ENCODE data around the gene EZR.

The EZR gene

DNA sequence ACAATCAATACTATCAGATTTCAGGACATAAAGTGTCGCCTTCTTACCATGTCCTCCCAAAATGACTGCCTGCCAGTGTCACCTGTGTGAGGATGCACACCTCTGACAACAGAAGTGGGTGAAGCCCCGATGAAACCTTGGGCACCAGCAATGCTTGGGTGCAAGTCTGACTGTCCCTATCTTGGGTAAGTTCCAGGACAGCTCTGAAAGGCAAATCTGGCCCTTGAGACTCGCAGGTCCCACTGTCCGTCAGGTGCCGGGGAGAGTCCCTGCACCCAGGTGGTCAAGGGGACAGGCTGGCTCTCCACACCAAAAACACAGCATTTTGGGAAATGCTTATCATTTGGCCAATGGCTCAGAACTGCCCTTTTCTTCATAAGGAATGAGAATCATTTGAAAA is 43.3 kb downstream of the EZR start:
- DNase-seq (ENCODE audit: low read depth) = no peak

DNA sequence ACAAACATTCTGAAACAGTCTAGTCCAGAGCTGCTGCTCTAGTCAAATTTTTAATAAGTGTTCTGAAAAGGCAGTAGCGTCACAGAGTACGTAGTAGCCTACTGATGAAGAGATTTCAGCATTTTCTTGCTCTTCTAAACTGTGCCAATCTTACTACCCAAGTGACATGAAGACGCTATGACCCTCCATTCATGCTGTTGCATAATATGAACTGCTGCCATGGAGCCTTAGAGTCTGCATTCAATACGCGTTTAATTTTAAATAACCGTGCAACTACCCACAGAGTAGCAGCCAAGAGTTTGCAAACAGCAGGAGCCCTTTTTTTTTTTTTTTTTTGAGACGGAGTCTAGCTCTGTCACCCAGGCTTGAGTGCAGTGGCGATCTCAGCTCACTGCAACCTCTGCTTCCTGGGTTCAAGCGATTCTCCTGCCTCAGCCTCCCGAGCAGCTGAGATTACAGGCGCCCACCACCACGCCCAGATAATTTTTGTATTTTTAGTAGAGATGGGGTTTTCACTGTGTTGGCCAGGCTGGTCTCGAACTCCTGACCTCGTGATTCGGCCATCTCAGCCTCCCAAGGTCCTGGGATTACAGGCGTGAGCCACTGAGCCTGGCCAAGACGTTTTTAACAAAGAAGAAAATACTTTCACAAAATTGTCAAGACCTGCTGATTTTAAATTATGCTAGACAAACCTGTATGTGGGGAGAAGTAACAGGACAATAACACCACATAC is 44.3 kb downstream of the EZR start:
- DNase-seq (ENCODE audit: low read depth) = no peak

DNA sequence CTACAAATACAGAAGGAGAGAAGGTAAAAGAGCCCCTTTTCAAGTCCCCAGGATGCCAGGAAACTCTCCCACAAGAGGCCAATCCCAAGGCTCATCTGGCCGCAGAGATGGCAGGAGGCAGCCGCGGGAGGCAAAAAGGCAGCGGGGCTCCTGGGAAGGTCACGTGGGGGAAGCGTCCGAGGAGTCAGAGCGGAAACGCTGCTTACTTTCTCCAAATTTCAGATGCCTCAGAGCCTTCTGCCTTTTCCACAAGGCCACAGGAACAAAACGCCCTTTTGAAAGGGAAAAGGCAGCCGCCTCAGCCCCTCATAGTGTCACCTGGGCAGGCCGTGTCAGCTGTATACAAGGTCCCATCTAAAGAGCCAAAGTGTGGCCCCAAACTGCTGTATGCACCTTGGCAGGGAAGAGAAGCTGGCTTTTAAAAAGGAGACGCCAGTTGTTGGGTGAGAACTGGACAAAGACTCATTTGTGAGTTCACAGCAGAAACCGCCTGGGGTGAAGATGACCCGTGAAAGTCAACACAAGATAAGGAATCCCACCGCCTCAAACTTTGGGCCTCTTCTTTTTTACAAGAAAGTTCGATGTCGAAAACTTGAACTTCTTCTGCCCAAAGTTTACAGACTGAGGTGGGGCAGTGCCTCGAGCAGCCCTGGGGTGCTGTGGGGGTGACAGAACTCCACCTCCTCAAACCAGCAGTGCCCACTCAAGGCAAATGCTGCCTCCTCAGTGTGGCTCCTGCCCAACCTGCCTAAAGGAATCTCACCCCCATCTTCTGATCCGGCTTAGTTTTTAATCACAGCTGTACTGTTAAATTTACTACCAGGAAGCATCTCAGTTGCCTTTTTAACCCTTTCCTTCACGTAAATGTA is 45.4 kb downstream of the EZR start:
- DNase-seq (ENCODE audit: low read depth) = no peak

DNA sequence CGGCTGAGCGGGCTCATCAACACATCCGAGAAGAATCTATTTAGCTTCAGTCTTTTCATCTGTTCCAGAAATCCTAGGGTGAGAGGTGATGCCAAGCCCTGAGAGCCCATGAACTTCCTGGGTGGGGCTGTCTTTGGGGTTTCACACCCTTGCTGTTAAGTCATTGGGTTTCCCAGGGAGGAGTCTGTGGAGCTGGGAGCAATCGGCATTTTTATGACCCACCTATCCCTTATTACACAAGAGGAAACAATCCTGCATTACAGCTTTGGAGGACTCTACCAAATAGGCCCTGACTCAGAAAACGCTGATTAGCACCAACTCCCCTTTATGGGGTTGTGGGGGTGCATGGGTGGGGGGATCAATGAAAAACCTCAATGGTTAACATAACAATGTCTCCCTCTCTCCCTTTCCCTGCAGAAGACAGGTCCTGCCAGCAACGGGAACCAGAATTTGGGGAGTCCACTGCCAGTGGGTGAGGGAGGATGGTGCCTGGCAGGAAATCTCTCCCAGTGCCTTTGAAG is 46.3 kb downstream of the EZR start:
- DNase-seq (ENCODE audit: low read depth) = no peak

DNA sequence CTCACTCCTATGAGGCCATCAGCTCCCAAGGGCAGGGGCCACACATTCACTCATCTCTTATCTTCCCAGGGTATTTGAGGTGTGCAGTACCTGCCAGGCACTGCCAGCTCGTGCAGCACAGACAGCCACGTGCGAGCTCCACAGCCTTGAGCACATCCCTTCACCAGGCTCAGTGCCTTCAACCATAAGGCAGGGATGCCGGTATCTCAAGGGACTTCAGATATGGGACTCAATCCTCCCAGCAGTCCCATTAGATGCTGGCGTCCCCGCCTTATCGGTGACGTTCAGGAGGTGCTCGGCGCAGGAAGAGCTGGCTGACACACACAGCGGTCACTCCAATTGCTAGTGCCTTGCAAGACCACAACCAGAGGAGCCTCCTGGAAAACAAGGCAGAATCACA is 47.0 kb downstream of the EZR start:
- DNase-seq (ENCODE audit: low read depth) = no peak

DNA sequence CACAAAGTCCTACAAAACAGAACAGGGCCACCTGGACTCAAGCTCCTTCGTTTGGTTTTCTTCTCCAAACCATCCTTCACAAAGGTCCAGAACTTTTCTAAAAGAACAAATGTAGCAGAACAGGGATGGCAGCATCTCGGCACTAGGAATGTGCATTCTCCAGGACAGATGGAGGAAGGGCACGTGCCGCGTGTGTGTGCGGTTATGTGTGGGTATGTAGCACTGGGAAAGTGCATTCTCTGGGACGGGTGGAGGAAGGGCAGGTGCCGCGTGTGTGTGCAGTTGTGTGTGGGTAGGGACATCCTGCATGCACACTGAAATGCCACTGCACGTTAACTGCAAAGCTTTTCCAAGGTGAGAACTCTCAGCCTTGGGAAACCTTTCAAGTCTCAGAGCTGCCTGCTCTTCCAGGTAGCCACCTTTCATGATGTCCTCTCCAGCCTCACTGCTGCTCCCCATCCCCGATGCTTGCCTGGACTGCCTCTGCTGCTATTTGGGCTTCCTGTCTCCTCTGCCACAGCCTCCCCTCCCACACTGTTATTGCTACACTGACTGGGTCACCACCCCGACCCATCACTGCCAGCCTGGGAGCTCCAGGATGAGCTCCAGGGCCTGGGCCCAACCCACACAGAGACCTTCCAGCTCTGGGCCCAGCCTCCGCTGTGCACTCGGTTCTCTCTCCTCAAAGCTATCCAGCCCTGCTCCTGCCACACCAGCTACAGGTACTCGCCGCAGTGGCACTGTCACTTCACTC is 47.6 kb downstream of the EZR start:
- no peak for DNase-seq (ENCODE audit: low read depth)

DNA sequence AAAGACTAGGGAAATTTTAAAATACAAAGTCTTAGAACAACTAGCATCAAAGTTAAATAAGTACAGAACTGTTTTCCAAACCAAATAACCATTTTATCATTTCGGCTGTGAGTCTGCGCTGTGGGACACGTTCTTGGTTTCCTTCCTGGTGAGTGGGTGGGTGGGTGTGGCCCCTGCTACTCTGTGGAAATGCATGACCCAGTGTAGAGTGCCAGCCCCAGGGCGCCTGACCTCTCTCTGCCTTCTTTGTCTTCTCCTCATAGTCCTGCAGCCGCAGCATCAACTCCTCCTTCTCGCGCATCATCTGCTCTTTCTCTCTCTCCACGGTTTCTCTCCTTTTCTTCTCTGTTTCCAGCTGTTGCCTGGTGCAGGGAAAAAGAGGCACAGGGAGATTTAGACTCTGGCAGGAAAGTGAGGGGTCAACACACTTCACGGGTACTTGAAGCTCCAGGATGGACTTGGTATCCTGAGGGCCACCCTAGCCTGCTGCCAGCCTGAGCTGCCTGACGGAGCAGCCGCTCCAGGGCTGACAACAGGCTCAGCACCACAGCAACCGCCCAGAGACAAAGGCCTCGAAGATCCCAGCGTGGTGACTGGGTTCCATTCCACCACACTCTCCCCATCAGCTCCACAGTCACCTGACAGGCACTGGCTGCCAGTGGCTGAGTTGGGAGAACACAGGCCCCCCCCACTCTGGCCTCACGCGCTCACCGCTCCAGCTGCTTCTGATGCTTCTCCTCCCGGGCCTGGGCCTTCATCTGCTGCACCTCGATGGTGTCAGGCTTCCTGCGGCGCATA is 48.4 kb downstream of the EZR start:
- no peak for DNase-seq (ENCODE audit: low read depth)

DNA sequence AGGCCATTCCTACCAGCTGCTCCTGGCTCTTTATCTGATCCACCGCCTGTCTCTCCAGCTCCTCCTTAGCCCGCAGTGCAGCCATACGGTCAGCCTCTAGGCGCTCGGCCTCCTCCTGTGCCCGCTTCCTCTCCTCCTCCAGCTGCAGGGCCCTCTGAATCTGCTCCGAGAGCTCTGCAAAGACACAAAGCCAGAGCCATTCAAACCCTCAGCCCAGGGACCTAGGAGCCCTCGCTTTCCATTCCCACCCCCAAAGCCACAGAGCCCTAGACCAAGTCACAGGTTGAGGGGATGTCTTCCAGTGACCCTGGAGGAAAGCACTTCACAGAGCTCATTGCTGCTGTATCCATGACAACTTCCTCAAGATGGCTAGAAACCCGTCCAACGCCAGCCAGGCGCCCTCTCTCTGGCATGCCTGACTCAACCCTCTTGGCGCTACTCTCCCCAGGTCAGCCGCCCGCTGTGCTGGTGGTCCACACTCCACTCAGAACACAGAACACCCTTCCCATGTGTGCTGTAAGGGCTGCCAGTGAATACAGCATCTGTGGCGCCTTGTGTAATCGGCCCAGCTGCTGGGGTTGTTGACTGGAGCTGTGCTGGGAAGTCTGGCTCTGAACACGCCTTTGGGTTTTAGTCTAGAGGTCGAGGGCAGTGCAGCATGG is 49.3 kb downstream of the EZR start:
- DNase-seq (ENCODE audit: low read depth) = no peak

DNA sequence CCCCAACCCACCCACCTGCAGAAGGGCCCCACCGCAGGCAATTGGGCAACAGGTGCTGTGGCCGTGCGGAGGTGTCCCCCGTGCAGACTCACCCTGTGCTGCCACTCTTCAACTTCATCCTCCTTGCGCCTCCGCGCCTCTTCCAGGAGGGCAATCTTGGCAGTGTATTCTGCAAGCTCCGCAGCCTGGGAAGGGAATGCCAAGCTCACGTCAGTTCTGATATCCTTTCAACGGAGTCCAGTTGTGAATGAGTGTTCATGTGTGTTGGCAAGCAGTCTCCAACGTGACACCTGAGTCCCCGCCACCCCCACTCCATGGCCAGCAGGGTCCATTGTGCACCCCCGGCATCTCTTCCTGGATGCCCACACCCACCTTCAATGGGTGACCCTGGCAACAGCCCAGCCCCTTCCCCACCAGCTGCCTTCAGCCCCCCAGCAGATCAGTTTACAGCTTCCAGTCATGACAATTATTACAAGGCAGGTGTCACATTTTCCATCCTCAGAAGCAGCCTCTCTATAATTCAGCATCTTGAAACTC is 49.9 kb downstream of the EZR start:
- DNase-seq (ENCODE audit: low read depth) = no peak

DNA sequence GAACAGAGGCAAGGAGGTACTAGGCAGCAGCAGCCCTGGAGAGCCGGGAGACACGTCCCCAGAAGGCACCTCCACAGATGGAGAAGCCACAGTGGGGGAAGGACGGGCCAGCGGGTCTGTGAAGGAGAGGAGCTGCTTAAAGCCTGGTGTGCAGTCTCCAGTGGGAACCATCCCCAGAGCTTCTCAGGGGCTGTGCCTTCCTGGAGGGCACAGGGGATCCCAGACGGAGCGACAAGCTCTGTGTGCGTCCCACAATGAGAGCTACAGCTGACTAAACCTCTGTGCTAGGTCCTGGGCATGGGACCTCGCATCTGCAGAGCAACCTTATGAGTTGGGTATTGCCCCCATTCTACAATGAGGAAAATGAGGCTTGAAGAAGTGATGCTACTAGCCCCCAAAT is 50.7 kb downstream of the EZR start:
- no peak for DNase-seq (ENCODE audit: low read depth)

DNA sequence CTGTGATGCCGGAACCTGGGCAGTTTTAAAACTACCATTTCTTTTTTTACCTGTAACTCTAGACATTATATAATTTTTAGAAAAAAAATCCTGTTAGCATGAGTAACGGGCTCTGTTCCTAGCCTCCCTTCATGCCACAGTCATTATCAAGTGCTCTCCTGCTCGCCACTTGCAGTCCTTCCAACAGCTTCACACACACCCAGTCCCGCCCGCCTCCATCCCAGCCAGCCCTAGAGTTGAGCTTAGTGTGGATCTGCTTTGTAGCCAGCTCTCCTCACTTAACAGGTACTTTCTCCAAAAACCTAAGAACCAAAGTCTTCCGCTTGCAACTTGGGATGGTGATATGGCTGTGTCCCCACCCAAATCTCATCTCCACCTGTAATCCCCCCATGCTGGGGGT is 51.5 kb downstream of the EZR start:
- no peak for DNase-seq (ENCODE audit: low read depth)

DNA sequence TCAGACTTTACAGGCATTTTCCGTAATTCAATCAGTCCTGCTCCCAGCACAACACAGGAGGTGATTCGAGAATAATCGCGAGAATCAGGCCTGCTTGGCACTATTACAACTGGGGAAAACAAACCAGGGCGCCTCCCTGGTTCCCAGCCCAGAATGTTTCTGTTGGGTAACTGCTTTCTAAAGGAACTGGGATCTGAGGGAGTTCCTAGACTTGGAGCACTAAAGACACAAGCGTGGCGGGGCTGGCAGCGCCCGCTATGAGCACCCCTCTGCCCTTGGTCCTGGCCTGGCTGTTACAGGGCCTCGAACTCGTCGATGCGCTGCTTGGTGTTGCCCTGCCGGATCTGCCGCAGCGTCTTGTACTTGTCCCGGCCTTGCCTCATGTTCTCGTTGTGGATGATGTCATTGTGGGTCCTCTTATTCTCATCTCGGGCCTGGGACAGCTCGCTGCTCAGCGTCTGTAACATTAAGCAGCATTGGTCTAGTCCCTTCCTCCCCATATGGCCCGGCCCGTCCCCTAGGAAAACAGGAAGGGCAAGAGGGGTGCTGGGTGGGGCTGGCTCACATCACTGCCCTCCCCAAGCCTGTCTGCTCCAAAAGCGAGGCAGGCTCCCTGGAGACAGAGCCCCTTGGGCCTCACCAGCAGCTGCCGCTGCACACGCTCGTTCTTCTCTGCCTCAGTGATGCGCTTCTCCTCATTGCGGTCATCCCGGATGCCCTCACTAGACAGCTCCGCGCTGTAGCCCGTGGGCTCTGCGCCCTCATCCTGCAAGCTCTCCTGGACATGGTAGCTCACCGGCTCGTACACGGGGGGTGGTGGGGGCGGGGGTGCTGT is 52.3 kb downstream of the EZR start:
- DNase-seq (ENCODE audit: low read depth) = no peak

DNA sequence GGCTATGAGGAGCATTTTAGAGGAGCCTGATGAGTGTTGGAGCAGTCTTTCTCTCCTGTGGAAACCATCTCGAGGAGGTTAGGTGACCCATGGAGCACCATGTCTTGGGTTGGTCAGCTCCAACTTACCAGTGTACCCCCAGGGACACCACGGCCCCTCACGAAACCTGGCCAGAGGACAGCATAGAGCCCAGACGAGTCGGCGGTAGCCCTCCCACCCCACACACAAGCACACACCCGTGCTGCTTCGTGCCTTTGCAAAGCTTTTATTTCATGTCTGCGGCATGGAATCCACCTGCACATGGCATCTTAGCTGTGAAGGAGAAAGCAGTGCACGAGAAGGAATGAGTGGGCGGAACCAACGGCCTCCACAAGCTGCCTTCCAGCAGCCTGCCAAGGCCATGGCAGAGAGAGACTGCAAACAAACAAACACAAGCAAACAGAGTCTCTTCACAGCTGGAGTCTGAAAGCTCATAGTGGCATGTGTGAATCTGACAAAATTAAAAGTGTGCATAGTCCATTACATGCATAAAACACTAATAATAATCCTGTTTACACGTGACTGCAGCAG is 53.6 kb downstream of the EZR start:
- DNase-seq (ENCODE audit: low read depth) = no peak

DNA sequence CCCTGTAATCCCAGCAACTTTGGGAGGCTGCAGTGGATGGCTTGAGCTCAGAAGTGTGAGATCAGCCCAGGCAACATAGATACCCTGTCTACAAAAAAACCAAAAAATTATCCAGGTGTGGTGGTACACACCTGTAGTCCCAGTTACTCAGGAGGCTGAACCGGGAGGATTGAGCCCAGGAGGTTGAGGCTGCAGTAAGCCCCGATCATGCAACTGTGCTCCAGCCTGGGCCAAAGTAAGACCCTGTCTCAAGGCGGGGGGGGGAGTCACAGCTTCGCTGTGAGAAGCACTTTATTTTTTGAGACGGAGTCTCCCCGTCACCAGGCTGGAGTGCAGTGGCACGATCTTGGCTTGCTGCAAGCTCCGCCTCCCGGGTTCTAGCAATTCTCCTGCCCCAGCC is 54.2 kb downstream of the EZR start:
- no peak for DNase-seq (ENCODE audit: low read depth)

DNA sequence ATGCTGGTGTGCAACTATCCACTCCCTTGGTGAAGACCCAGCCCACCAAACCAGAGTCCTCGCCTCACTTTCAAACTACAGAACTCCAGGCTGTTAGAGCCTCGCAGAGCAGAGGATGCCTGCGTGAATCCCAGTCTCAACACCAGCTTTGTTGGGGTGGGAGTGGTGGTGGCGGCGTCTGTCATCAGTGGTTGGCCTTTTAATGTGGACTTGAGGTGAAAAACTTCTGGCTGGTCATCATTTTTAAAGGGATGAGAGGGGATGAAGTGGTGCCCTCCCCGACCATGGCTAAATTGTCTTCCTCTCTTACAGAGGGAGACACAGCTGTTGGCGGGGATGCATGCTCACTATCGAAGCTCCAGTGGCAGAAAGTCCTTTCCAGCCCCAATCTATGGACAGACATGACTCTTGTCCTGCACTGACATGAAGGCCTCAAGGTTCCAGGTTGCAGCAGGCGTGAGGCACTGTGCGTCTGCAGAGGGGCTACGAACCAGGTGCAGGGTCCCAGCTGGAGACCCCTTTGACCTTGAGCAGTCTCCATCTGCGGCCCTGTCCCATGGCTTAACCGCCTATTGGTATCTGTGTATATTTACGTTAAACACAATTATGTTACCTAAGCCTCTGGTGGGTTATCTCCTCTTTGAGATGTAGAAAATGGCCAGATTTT is 54.9 kb downstream of the EZR start:
- DNase-seq (ENCODE audit: low read depth) = no peak

DNA sequence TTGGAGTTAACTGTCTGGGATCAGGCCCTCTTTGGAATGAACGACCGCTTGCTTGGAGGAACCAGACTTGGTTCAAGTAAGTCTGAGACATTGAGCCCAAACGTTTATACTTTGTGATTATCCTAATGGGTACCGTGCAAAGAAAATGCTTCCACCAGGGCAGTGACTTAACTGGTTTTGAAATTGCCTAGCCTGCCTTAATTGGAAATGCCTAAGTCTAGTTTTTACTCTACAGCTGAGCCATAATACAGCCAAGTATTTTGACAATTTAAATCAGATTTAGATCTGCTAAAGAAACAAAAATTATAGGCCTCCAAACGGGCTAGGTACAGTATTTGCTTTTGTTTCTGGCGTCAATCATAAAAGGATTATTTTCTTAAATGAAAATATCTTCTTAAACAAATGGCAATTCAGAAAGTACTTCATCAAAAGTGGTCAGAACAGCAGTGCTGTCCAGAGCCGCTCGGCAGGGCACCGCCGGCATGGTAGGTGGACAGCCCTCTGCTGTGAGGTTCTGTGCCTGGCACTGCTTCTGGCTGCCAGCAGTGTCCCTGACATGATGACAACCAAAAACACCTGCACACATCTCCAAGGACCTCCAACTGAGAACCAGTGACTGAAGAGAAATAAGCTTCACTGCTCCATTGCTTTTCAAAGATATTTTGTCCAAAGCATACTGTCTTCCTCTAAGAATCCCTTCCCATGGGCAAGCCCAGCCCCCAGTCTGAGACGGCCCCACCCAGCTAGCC is 55.6 kb downstream of the EZR start:
- DNase-seq (ENCODE audit: low read depth) = no peak

DNA sequence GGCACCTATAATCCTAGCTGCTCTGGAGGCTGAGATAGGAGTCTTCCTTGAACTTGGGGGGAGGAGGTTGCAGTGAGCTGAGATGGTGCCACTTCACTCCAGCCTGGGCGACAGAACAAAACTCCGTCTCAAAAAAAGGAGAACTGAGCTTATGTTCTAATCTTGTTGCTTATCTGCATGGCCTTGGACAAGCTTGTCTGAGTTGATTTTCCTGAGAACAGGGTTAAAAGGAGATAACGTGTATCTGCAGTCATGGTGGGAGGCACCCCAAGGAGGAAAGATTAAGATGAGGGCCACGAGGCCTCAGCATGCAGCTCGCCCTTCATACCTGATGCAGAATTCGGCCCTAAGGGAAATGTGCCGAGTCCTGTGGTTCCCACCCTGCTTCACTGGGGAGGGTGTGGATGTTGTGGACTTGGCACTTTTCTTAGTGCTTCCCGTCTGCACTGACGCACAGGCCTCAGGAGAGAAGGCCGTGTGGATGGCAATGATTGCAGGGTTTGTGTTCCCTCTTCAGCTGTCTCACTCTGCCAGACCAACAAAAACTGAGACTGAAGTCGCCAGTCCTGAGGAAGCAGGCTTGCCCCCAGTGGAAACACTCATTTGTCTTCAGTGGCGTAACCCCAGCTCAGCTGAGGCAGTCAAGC is 56.3 kb downstream of the EZR start:
- DNase-seq (ENCODE audit: low read depth) = no peak

DNA sequence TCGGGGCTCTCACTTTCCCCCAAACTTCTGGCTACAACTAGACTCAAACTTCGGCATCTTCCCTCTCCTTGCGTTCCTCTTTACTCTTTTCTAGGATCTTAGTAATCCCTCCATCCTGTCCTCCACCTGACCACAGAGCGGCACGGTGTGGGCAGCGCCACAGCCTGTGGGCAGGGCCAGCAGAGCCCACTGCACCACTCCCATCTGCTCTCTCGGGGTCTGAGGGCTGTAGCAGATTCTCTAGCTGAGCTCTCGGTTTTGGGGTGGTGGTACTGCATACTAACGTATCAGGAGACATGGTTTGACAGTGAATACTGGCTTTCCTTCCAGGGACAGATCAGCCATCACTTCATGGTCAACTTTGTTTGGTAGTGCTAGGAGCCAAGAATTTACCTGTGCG is 57.4 kb downstream of the EZR start:
- DNase-seq (ENCODE audit: low read depth) = no peak

Measured in stimulated activated CD8-positive, alpha-beta memory T cell treated with anti-CD3 and anti-CD28 coated beads, Interleukin-4, amount 100 ng/mL, for 24 hours (primary cell).